KG1 (cell line): ENCODE measurements around the gene FLT3.
A peak's percentile ranks its signal among the peaks of the same experiment; 100 is the strongest.

ENCODE experiments used
- DNase-seq: peaks from one replicate; lab custom pipeline; 2025; lab: John Stamatoyannopoulos, UW

Gene FLT3

DNA sequence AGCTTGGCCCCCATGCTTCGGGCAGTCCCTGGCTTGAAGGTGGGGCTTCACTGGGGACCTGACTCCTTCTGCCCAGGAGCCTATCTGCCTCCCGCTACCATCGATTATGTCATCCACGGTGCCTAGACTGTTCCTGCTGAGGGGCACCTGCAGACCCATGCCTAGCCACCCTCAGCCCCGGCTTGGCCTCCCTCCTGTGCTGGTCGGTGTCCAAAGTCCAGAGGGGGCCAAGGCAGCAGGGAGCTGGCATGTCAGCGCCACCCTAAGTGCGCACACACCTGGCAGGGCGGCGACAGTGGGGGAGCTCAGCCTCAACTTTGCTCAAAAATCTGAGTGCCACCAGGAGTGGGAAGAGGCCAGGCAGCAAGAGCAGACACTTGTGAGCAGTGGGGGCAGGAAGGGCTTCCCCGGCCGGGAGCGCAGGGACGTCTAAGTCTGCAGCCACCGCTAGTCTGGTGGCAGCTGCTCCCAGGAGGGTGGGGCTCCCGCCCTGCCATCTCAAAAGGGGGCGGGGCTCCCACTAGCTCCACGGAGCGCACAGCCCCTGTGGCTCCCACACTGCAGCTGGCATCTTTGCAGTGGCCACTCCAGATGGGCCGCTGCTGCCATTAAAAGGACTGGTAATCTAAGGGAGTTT is 98.4 kb downstream of the FLT3 start:
- no peak for DNase-seq

- no peak for DNase-seq
Measured at GRCh38 chr13:28001049-28001448, 99.3 kb downstream of the FLT3 start.

DNA sequence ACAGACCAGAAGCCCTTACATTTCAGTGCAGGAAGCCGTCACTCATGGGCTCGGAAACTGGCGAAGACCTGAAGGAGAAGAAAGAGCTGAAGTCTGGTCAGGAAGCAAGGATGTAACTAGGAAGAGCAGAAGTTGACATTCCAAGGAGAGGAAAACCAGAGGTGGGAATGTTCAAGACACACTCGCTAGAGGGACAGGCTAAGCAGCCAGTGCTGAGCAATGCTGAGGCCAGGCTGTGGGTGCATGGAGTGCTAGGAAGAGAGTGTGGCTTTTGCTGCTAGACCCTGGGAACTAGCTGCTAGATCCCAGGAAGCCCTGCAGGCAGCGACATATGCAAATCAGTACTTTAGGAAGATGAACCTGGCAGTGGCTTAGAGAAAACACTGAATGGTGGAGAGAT is 99.8 kb downstream of the FLT3 start:
- DNase-seq = no peak

- peak; percentile 55 for DNase-seq
Measured at GRCh38 chr13:27997904-27998522, 102.4 kb downstream of the FLT3 start.

DNA sequence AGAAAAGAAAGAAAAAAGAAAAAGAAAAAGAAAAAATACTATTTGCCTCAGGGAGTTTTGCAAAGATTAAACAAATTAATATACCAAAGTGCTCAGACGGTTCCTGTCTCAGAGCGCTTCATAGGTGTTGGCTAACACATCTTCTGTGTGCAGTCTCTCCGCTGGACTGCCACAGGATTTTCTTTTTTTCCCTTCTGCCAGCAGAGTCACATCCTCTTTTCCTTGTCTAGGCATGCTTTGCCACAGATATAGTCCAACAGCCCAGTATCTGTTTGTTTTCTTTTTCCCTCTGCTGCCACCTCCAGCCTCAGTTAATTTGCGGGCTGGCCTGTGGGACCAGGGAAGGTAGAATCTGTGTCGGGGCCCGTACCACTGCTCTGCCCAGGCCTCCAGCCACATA is 108.5 kb downstream of the FLT3 start:
- no peak for DNase-seq

DNA sequence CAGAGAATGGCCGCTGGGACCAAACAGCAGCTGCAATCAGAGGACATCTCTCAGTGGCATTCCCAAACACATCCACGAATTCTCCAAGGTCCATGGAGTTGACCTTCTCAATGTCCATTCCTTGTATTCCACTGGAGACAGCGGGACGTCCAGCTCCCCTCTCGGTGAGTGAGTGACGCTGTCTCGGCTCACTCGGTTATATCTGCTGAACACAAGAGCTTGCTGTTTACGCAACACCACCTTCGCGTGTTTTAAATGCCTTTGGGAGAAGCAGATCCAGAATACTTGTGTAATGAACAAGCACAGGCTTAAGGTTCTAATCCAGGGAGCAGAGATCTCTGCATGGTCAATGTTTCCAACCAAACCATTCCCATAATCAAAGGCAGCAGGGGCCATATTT is 111.9 kb downstream of the FLT3 start, which contains the start of gene URAD:
Gene URAD (minus strand): TSS at position 174 of the 400 bp plus-strand sequence. CDS start 56 bp downstream, at position 118.
- no peak for DNase-seq

DNA sequence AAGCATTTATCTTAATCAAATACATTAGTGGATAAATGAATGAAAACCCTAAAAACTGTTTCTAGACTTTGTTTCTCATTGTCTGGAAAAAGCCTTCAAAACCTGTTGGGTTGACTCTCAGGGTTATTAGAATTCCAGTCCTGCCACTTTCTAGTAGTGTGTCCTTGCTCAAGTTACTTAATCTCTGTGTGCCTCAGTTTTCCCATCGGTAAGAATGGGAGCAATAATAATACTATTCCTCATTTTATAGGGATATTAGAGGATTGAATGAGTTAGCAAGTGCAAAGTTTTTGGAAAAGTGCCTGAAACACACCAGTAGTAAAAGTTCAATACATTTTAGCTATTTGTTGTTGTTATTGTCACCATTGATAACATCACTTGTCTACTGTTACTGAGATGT is 114.8 kb downstream of the FLT3 start:
- no peak for DNase-seq

- no peak for DNase-seq
Measured at GRCh38 chr13:27982361-27982760, 118.0 kb downstream of the FLT3 start.

GRCh38 chr13:27981006-27981708 is 119.2 kb downstream of the FLT3 start:
- DNase-seq = no peak

DNA sequence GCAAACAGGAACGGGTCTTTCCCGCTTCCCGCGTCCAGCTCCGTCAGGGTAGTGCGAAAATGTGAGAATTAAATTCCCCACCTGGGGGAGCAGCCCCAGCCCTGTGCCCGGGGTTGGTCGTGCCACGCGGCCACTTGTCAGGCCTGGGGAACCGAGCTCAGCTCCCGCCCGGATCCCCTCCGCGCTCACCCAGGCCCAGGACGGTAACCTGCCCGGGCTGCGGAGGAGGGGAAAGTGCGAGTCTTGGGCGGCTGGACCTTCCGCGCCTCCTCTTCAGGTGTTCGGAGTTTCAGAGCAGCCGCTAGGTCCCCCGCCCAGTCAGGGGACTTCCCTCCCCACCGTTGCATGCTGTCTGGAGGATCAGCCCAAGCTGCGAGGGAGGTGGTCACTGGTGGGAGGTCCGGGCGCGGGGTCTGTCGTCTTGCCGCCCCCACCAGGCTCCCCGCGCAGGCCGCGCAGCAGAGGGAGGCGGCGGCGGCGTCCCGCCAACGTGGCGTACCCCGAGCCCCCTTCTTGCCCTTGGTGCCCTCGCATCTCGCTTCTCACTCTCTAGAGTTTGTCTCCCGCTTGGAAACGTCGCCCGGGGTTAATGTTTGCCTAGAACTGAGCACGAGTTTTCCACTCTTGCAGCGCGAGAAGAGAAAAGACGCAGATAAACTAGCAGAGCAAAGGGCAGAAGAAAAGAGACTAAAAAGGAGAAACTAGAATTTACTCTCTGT is 119.9 kb downstream of the FLT3 start:
- DNase-seq = no peak

DNA sequence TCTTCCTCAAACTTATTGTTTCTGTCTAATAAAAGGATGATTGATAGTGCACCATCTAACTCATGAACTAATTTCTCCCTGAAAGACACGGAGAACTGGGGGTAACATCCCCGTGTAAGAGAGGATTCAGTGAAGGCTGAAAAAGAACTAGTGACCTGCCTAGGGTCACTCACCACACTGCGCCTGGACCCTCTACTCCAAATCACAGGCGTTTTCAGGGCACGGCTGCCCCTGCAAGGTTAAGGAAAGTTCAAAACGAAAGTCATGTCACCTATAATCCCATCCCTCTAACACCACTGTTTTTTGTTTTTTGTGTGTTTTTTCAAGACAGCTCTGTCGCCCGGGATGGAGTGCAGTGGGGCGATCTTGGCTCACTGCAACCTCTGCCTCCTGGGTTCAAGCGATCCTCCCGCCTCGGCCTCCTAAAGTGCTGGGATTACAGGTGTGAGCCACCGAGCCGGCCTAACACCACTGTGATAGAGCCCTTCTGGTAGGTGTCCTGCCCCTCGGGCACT is 120.6 kb downstream of the FLT3 start:
- no peak for DNase-seq

DNA sequence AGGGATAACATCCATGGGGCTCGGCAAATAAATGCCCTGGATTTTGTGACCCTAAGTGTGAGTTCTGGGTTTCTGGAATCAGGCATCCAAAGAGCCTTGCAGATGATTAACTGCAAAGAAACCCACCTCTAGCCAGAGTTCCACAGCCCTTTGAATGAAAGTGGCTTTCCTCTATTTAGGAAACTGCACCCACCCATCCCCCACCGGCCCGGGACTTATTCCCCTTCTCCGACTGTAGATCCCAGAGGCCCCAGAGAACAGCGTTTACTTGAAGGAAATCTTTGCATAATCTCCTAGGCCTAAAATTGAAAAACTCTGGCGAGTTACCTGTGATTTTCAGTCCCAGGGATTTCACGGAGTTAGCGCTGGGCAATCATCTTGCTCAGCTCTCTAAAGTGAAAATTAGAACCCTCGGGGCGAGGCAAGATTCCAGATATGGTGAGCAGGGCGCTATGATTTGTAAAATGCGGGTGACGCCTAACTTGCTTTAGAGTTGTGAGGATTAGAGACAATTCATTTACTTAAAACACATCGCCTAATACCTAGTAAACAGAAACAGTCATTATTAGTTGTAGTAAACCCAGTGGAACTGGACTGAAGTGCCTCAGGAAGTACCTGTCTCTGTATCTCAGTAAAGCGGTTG is 121.3 kb downstream of the FLT3 start:
- no peak for DNase-seq

DNA sequence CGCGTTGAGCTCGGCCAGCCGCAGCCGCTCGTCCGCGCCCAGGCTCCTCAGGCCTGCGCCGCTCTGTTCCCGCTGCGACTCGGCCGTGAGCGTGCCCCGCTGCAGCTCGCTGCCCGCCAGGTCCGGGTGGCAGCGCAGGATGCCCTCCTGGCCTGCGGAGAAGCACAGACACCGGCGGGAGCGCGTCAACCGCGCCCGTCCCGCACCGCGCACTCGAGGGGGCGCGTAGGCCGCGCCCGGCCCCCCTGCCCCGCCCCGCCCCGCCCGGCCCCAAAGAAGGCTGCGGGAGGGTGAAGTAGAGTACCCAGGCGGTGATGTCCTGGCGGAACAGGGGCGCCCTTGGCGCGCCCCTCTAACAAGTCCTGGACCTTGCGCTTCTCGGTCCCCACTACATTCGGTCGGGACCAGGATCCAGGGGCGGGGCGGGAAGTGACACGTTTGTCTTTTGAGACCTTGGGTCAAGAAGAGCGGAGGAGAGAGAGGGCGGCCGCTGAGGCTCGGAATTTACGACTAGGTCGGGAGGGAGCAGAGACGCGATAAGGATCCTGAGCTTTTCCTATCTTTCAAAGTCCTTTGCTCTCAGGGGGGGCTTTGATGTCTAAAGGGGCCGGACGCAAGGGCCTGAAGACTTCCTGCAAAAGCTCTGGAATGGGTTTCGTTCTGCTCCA is 121.9 kb downstream of the FLT3 start:
- no peak for DNase-seq

DNA sequence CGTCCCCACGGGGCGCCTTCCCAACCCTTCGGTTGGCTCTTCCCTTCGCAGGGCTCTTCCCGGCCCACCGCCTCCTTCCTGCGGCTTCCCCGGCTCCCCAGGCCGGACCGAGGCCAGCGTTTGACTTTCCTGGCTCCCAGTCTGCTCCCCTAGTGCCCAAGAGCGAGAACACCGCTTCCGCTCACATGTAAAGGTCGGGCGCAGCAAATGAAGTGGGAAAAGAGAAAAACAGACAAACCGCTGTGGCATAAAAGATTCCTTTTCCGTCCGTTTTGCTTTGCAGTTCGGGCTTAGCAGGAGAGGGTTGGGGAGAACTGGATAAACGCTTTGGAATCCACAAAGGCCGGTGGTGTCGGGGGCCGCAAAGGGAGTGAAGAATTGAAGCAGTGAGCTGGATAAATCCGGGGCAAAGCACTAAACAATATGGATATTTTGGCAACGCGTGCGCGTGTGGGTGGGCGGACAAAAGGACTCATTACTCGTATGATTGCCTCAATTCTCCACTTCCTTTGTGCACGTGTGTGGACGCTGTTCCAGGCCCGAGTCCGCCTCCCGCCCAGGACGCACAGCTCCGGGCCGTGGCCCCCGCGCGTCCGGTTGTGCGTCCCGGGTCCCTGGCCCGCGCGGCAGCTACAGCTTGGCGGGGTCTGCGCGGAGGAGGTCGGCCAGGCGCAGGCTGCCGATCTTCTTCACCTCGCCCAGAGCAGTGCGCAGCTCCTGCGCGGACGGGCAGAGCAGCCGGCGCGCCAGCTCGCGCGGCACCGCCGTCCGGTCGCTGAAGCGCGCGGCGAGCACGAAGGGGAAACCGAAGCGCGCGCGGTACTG is 122.7 kb downstream of the FLT3 start:
- no peak for DNase-seq

- DNase-seq = no peak
Measured at GRCh38 chr13:27976362-27977091, 123.8 kb downstream of the FLT3 start.

DNA sequence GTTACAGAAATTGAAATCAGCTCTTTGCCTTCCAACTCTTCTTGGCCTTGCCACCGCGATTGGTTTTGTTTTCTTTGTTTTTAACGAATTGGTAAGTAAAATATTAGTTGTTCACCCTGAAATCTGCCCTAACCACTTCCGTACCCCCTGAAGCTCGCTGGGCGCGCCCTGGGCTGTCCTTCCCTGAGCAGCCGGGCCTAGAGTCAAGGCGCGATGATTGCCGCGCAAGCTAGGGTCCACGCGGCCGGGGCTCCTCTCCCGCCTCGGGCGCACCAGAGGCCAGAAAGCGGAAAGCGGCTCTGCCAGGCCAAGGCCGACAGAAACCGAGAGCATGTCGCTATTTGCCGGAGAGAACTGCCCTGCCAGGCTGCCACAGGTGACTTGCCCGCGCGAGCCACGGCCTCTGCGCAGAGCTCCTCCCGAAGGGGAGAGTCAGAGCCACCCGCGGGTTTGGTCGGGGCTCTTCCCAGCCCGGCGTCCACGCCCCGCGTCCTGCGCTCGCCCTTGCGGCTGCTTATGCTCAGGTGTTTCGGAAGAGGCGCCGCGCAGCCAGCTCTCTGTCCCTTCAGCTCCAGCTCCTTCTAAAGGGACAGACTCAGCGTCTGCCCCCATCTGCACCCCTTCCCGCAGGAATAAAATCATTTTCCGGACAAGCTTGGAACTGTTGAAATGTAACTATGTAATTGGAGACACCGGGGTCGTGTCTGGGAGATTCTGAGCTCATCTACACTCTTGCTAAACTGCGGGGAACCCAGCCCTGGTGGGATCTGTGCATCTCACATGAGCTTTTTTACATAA is 124.6 kb downstream of the FLT3 start:
- DNase-seq = no peak

DNA sequence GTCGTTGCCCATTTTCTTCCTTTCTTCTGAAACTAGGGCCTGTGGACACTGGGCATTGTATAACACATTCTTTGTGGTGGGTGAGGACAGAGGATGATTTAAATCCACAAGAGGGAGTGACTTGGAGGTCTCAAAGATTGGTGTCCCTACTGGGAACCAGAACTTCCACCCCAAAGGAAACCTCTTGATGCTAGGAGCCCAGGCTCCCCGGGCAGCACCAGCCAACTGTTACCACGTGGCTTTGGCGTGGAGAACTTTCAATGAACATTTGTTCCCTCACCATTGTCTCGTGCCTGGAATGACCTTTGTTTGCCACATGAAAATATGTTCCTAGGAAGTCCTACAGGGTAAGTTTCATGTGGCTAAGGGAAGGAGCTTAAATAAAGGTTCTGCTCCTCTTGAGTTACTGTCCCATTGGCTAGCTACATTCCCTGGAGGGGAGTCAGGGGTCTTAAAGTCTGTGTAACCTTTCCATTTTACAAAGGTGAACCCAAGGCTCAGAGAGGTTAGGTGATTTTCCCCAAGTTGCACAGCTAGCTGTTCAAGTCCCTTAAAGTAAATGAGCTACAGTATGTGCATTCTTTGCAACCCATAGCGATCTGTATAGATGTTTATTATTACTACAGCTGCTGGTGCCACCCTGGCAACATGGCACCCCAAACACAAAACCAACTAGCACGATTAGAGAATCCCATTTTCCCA is 126.3 kb downstream of the FLT3 start:
- no peak for DNase-seq

DNA sequence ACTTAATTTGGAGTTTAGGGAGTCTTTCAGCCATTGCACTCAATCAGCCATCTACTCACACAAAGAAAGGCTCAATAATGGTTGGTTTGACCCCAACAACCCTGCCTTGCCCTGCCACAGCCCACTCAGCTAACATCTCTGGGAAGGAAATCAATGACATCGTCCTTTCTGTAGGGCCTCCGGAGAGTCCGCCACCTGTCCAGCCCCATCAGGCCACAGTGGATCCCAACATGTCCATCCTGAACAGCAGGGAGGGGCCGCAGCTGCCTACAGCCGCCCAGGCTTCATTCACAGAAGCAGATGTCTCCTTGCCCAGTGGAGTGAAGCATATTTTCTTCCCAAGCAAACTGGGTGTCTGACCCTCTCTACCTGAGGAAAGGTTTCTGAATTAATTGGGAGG is 127.1 kb downstream of the FLT3 start:
- no peak for DNase-seq

GRCh38 chr13:27972478-27972820 is 127.9 kb downstream of the FLT3 start:
- DNase-seq = no peak
